Right cardiac atrium (tissue), 5 donors: ENCODE data around the gene TRIP10. TPM values are rescaled to one million over a fixed set of nuclear protein-coding genes. Genes with fewer than 3 reads are reported as not detected.
"Not testable (repeated sequence)": the region's sequence is repeated elsewhere in the genome, so short reads cannot be mapped to it uniquely, and the experiment has no call there.

Experiments used
- ATAC-seq, 2 donors: fragments of 200-7000 bp; cut with Tn5 transposase; one replicate each; pipeline versions ENCODE4 v1.8.0 to v1.9.1; 2020; ENCODE audit warnings: moderate library complexity in 2 of 2, mild to moderate bottlenecking in 1 of 2
- DNase-seq, 3 donors: peaks; one replicate each; pipeline ENCODE4 v3.0.0-alpha.2; 2020
- H3K27ac ChIP-seq: one replicate; pipeline ENCODE4 v1.5.1; 2013; ENCODE audit warnings: mild to moderate bottlenecking, low read length, control low read depth, moderate library complexity
- H3K27me3 ChIP-seq: one replicate; pipeline ENCODE4 v1.6.1; 2013; ENCODE audit not compliant: control insufficient read depth, insufficient read depth
- H3K4me1 ChIP-seq: one replicate; pipeline ENCODE4 v1.6.1; 2013; ENCODE audit warnings: low read length; ENCODE audit not compliant: control insufficient read depth, insufficient read depth
- H3K4me3 ChIP-seq: one replicate; pipeline ENCODE4 v1.5.1; 2013; ENCODE audit warnings: low read length, control low read depth
- H3K9me3 ChIP-seq: one replicate; pipeline ENCODE4 v1.6.1; 2013; ENCODE audit warnings: low read length; ENCODE audit not compliant: control insufficient read depth
- WGBS: extraction: QIAGEN DNeasy Blood & Tissue Kit; methylation state at CpG from one replicate; pipeline ENCODE4 v1.1.7; 2013; 5-methylcytosine and 5-hydroxymethylcytosine counted together
- intact Hi-C, 4 donors: fragments of 100-400 bp; cut with DNase I; formaldehyde crosslinking; loops; one replicate each; pipeline versions ENCODE4 v1.11.0 to v1.14.0; 2022 to 2023
- polyA plus RNA-seq: library from polyadenylated mRNA; stranded (reverse); fragments of 200-250 nt; gene quantifications from one replicate; pipeline ENCODE4 v1.2.3, GENCODE V29; 2013
- total RNA-seq, 4 donors: library from RNA; stranded (reverse); fragmentation: NEBNext Ultra II Directional; extraction: Animal tissue kit (Norgen Biotek cat#: 25700); gene quantifications; one replicate each; pipeline ENCODE4 v1.2.1, GENCODE V29; 2021
- donor health status: healthy with polysubstance abuse.
- donor health status: DM: no; HTN: yes; CAD: no.
- donor health status: DM: no; HTN: no; CAD: no.
- donor health status: DM: no; HTN: yes; CAD: no; lungs with severe emphysema.
- donor health status: DM: yes; HTN: yes; CAD: no.

Gene TRIP10
- total and polyA plus RNA-seq, 5 donors: 68.8 to 92.6 (median 83.8) TPM

GRCh38 chr19:6760606-6761005 lies 21.1 kb downstream of the TRIP10 start:
- DNase-seq (peak in 1 of 3 donors; percentile 52), ATAC-seq (peak; percentile 26 to 29)
- WGBS: 90% methylated on average over 17 of the region's 17 CpGs

GRCh38 chr19:6761053-6761676 lies 21.7 kb downstream of the TRIP10 start:
- intact Hi-C loops: no loop called here
- Histone ChIP-seq H3K9me3 (no peaks in the 10 kb centered on the region), H3K27me3 (peaks cover 3% of the 10 kb centered on the region), H3K27ac (no peak overlapping the region), H3K4me3 (no peak overlapping the region), H3K4me1 (no peaks in the 10 kb centered on the region)
- ATAC-seq (peak in 1 of 2 donors; percentile 42), DNase-seq (no peak)
- 80% methylated on average over 4 of the region's 4 CpGs for WGBS

More at GRCh38 chr19:6760606-6761005, 21.1 kb downstream of the TRIP10 start:
- no peaks in the 10 kb centered on the region for H3K27me3 ChIP-seq
- no peaks in the 10 kb centered on the region for H3K4me1 ChIP-seq
- no peak overlapping the region for H3K27ac ChIP-seq
- H3K4me3 ChIP-seq: no peak overlapping the region
- no peaks in the 10 kb centered on the region for H3K9me3 ChIP-seq
- intact Hi-C loops: no loop called here

GRCh38 chr19:6762253-6762797 lies 22.8 kb downstream of the TRIP10 start:
- H3K27me3 ChIP-seq, H3K9me3 ChIP-seq, intact Hi-C loops, H3K27ac ChIP-seq, DNase-seq, ATAC-seq, H3K4me3 ChIP-seq, H3K4me1 ChIP-seq: not testable (repeated sequence)
- 85% methylated on average over 8 of the region's 8 CpGs for WGBS

DNA sequence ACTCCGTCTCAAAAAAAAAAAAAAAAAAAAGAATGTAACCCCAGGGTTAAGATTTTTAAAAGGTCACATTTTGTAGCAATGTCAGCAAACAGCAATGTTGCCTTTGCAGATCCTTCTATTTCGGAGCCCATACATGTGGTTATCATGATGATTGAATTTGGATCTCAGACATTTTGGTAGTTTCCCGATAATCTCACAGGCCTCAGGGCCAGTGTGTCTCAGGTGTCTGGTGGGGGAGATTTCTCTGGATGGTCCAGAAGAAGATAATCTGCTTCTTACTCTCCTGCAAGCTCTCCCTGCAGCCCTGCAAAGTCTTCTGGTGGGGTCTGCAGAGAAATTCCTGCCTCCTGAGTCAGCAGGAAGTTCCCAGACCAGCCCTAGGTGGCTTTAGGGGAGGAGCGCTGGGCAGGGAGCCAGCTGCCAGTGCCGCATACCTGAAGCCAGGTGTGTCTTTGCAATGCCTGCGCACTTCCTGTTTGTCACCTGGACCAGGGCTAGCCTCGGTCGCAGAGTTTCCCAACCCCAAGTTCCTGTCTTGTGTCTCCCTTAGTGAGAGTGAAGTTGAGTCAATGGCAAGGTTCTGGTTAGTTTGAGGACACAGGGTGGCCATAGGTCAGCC lies 26.4 kb downstream of the TRIP10 start:
- intact Hi-C loops: no loop called here
- peaks cover 2% of the 10 kb centered on the region for H3K4me1 ChIP-seq
- 29% methylated on average over 8 of the region's 8 CpGs for WGBS
- peaks cover 3% of the 10 kb centered on the region for H3K27me3 ChIP-seq
- ATAC-seq (peak in 1 of 2 donors; percentile 20), DNase-seq (no peak)
- no peak overlapping the region for H3K4me3 ChIP-seq
- H3K27ac ChIP-seq: no peak overlapping the region
- no peaks in the 10 kb centered on the region for H3K9me3 ChIP-seq

DNA sequence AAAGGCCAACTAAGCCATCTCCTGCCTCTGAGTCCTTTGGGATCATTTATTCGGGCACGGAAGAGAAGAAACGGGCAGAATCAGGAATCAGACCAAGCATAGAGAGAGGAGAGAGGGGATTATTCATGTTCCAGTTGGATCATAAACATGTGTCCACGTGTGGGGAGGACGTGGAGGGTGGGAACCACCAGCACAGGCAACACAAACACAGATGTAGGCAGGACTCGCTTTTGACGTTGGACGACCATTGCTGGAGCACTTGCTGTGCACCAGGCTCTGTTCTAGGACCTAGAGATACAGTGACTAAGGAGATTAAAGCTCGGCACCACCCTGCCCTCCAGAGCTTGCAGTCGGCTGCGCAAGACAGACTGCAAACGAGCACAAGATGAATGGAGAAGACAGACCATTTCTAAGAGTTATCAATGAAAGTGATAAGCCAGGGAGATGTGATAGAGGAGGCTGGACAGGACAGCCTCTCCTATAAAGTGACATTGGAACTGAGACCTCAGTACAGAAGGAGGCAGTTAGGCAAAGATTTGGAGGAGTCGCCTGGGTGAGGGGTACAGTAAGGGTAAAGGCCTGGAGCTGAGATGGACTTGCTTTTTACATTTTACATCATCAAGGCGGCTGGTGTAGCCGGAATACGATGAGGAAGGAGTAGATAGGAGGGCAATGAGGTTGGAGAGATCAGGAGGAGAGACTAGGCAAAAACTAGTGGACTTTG lies 27.0 kb downstream of the TRIP10 start:
- Histone ChIP-seq H3K4me3 (no peak overlapping the region), H3K27me3 (peaks cover 3% of the 10 kb centered on the region), H3K27ac (no peak overlapping the region), H3K9me3 (no peaks in the 10 kb centered on the region), H3K4me1 (peaks cover 2% of the 10 kb centered on the region)
- no peak for ATAC-seq
- peak in 1 of 3 donors; percentile 9 for DNase-seq
- intact Hi-C loops: no loop called here
- 29% methylated on average over 16 of the region's 16 CpGs for WGBS

DNA sequence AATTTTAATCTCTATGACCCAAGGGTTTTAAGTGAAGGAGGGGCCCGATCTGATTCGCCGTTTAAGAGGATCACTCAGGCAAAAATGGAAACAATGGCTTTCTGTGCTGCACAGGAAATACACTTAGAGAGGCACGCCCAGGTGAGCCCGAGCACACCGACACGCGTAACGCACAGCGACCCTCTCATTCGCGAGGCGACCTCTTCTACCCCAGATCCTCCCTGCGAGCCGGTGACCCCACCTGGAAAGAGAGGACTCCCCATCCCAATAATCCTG lies 27.5 kb downstream of the TRIP10 start:
- Histone ChIP-seq H3K9me3 (no peaks in the 10 kb centered on the region), H3K4me3 (peak overlapping the region; percentile 12), H3K4me1 (peaks cover 2% of the 10 kb centered on the region), H3K27me3 (peaks cover 3% of the 10 kb centered on the region), H3K27ac (no peak overlapping the region)
- under 1% methylated on average over 15 of the region's 15 CpGs for WGBS
- DNase-seq (no peak), ATAC-seq (peak; percentile 22 to 70)
- intact Hi-C loops: no loop called here

- no peak within 1 kb of the TSS for H3K27ac ChIP-seq
- H3K4me1 ChIP-seq: peaks cover 2% of the 10 kb centered on the region
- 3% methylated on average over 47 of the region's 47 CpGs for WGBS
- ATAC-seq (peak; percentile 76 to 82), DNase-seq (peak; percentile 61 to 84 (median 82))
- peak within 1 kb of the TSS; percentile 12 for H3K4me3 ChIP-seq
- peaks cover 3% of the 10 kb centered on the region for H3K27me3 ChIP-seq
- intact Hi-C loops: no loop called here
- H3K9me3 ChIP-seq: no peaks in the 10 kb centered on the region
These were observed 28.1 kb downstream of the TRIP10 start, which contains the start of gene SH2D3A for GRCh38 chr19:6767357-6768235. SH2D3A (minus strand) TSS chr19:6767435; CDS start chr19:6763748, 3,687 bp downstream.

GRCh38 chr19:6768236-6768785 lies 28.8 kb downstream of the TRIP10 start:
- Histone ChIP-seq H3K27me3 (peaks cover 3% of the 10 kb centered on the region), H3K9me3 (no peaks in the 10 kb centered on the region), H3K27ac (no peak overlapping the region), H3K4me1 (peaks cover 2% of the 10 kb centered on the region), H3K4me3 (no peak overlapping the region)
- 58% methylated on average over 8 of the region's 8 CpGs for whole genome bisulfite sequencing
- DNase-seq: peak in 1 of 3 donors; percentile 5
- intact Hi-C loops: no loop called here
- no peak for ATAC-seq

GRCh38 chr19:6769006-6769619 lies 29.6 kb downstream of the TRIP10 start:
- intact Hi-C loops: no loop called here
- DNase-seq (no peak), ATAC-seq (no peak)
- H3K27ac ChIP-seq: no peak overlapping the region
- H3K9me3 ChIP-seq: no peaks in the 10 kb centered on the region
- peaks cover 3% of the 10 kb centered on the region for H3K27me3 ChIP-seq
- H3K4me3 ChIP-seq: no peak overlapping the region
- 59% methylated on average over 11 of the region's 11 CpGs for WGBS
- peaks cover 2% of the 10 kb centered on the region for H3K4me1 ChIP-seq

DNA sequence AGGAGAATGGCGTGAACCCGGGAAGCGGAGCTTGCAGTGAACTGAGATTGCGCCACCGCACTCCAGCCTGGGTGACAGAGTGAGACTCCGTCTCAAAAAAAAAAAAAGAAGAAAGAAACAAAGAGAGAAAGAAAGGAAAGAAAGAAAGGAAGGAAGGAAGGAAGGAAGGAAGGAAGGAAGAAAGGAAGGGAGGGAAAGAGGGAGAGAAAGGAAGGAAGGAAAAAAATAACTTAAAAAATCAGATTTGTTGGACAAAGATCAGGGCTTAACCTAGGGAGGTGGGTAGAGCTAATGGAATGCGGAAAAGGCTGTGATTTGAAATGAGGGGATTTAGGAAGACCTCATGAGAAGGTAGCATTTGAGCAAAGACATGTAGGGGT lies 32.2 kb downstream of the TRIP10 start:
- H3K4me3 ChIP-seq, DNase-seq, H3K27ac ChIP-seq, intact Hi-C loops, H3K9me3 ChIP-seq, H3K27me3 ChIP-seq, ATAC-seq, H3K4me1 ChIP-seq: not testable (repeated sequence)
- 81% methylated on average over 7 of the region's 7 CpGs for WGBS
